Lung (tissue), 12 donors: ENCODE results near the gene THBD. TPM values are rescaled to one million over a fixed set of nuclear protein-coding genes. Genes with fewer than 3 reads are reported as not detected.

Source experiments
- ATAC-seq: fragments of 200-7000 bp; cut with Tn5 transposase; one replicate; pipeline ENCODE4 v1.9.1; 2020; ENCODE audit warnings: moderate number of reproducible peaks; ENCODE audit not compliant: insufficient read depth, low FRiP score
- DNase-seq, 3 donors: peaks; one replicate each; pipeline ENCODE4 v3.0.0-alpha.2; 2013 to 2017
- H3K27ac ChIP-seq, 2 donors: one replicate each; pipeline ENCODE4 v1.5.1; 2013; ENCODE audit warnings: mild to moderate bottlenecking in 2 of 2, moderate library complexity in 2 of 2, control low read depth in 1 of 2, inconsistent platforms in 1 of 2, low read depth in 1 of 2, low read length in 1 of 2
- H3K27me3 ChIP-seq, 3 donors: one replicate each; pipeline ENCODE4 v1.5.1; 2013; ENCODE audit warnings: low read length in 2 of 3; ENCODE audit not compliant: control insufficient read depth in 3 of 3, insufficient read depth in 3 of 3
- H3K36me3 ChIP-seq, 4 donors: one replicate each; pipeline ENCODE4 v1.5.1; 2013; ENCODE audit warnings: low read length in 4 of 4, mild to moderate bottlenecking in 1 of 4, moderate library complexity in 1 of 4; ENCODE audit not compliant: control insufficient read depth in 4 of 4, insufficient read depth in 4 of 4
- H3K4me1 ChIP-seq, 5 donors: one replicate each; pipeline ENCODE4 v1.5.1; 2013; ENCODE audit warnings: low read length in 5 of 5, mild to moderate bottlenecking in 2 of 5, moderate library complexity in 1 of 5; ENCODE audit not compliant: control insufficient read depth in 5 of 5, insufficient read depth in 5 of 5
- H3K4me3 ChIP-seq: one replicate; pipeline ENCODE4 v1.5.1; 2013; ENCODE audit warnings: mild to moderate bottlenecking, control low read depth, moderate library complexity
- H3K9ac ChIP-seq, 2 donors: one replicate each; pipeline ENCODE4 v1.5.1; 2013; ENCODE audit warnings: low read length in 2 of 2, control low read depth in 1 of 2; ENCODE audit not compliant: insufficient read depth in 1 of 2
- H3K9me3 ChIP-seq, 4 donors: one replicate each; pipeline ENCODE4 v1.5.1; 2013; ENCODE audit warnings: low read length in 3 of 4, mild to moderate bottlenecking in 1 of 4, moderate library complexity in 1 of 4; ENCODE audit not compliant: control insufficient read depth in 4 of 4, insufficient read depth in 3 of 4
- WGBS, 2 donors: extraction: QIAGEN DNeasy Blood & Tissue Kit; methylation state at CpG; one replicate each; pipeline ENCODE4 v1.1.7; 2013; 5-methylcytosine and 5-hydroxymethylcytosine counted together
- polyA plus RNA-seq, 2 donors: library from polyadenylated mRNA; stranded (reverse); fragments of 200-250 nt; gene quantifications; one replicate each; pipeline ENCODE4 v1.2.1, GENCODE V29; 2013
- total RNA-seq, 2 donors: library from RNA; depleted of rRNA in 1 of 2; stranded (reverse); fragments of >200 nt in 1 of 2; gene quantifications; one replicate each; pipeline ENCODE4 v1.2.1, GENCODE V29; 2014 to 2021
- TF ChIP-seq, protein P1 (sequence below): IDR thresholded peaks from 2 replicates; pipeline ENCODE4 v1.5.1; 2012; ENCODE audit warnings: mild to moderate bottlenecking; ENCODE audit errors: control extremely low read depth, extremely low read depth
- donor health status: control.
- donor health status: control.
- donor health status: Bipolar disorder and iron deficiency.
- donor health status: healthy.
- donor health status: DM: yes; HTN: yes; CAD: no.

THBD gene
- total and polyA plus RNA-seq, 4 donors = 23.6 to 101 (median 61.4) TPM

DNA sequence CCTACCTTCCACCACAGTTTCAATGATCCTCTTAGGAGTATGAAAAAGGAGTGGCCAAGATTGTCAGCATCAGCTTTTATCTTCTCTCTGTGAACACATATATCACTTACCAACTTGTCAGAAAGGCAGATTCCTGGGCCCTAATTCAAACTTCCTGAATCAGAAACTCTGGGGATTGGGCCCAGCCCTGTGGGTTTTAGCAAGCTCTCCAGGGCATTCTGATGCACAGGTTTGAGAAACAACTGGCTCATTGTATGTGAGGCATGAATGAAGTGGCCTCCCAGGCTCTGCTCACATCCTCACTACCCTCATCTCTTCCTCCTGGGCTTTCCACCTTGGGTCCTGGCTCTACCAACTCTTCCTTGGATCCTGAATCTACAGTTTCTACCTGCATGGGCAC is 13.2 kb upstream of the THBD start:
- peaks cover 8 to 86% (median 22%) of the 10 kb centered on the region in 5 donors for H3K4me1 ChIP-seq
- no peaks in the 10 kb centered on the region for H3K27me3 ChIP-seq
- no peak overlapping the region for H3K9ac ChIP-seq
- no peak overlapping the region for H3K4me3 ChIP-seq
- no peak for DNase-seq
- H3K36me3 ChIP-seq = no peaks in the 10 kb centered on the region
- no peak overlapping the region for H3K27ac ChIP-seq
- TF ChIP-seq, protein P1, sequence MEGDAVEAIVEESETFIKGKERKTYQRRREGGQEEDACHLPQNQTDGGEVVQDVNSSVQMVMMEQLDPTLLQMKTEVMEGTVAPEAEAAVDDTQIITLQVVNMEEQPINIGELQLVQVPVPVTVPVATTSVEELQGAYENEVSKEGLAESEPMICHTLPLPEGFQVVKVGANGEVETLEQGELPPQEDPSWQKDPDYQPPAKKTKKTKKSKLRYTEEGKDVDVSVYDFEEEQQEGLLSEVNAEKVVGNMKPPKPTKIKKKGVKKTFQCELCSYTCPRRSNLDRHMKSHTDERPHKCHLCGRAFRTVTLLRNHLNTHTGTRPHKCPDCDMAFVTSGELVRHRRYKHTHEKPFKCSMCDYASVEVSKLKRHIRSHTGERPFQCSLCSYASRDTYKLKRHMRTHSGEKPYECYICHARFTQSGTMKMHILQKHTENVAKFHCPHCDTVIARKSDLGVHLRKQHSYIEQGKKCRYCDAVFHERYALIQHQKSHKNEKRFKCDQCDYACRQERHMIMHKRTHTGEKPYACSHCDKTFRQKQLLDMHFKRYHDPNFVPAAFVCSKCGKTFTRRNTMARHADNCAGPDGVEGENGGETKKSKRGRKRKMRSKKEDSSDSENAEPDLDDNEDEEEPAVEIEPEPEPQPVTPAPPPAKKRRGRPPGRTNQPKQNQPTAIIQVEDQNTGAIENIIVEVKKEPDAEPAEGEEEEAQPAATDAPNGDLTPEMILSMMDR = no peak
- ATAC-seq = no peak
- H3K9me3 ChIP-seq = no peaks in the 10 kb centered on the region

DNA sequence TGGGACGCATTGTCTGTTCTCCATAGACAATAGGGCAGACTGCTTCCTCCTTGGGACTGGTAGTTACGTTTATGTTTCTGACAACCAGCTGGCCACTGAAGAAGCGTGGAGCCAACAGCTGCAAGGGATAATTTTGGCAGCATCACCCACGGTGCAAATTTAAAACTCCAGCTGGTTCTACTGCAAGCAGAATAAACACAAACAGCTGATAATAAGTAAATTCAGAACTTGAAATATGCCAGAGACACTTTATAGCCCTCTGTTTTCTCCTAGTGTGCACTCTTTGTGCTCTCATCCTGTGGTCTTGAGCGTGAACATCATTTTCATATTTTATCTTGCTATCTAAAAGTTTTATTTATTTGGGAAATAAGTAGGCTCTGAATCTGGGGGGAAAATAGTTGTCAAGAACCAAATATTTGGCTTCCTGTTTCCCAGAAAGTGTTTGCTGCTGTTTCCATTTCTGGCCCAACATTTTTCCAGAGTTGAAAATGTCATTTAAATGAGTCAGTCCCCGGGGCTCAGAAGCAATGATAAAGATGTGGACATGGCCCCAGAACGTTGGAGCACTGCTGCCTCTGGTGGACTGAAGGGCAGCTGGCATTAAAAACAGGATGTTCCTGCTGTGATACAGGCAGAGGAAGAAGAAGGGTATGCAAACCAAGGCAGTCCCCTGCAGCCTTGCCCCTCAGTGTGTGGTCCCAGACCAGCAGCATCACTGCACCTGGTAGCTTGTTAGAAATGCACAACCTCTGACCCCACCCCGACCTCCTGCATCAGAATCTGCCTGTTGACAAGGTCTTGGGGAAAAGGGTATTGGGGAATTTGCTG is 12.5 kb upstream of the THBD start:
- peak; percentile 76 for ATAC-seq
- H3K4me1 ChIP-seq = peaks cover 8 to 85% (median 22%) of the 10 kb centered on the region in 5 donors
- no peaks in the 10 kb centered on the region for H3K9me3 ChIP-seq
- H3K27me3 ChIP-seq = no peaks in the 10 kb centered on the region
- TF ChIP-seq, protein P1 = no peak
- no peak overlapping the region for H3K9ac ChIP-seq
- no peaks in the 10 kb centered on the region for H3K36me3 ChIP-seq
- 42 to 51% methylated on average over 8 of the region's 8 CpGs for WGBS, 2 donors
- H3K27ac ChIP-seq = peak overlapping the region; percentile 34 to 81
- no peak overlapping the region for H3K4me3 ChIP-seq
- peak; percentile 90 to 97 (median 95) for DNase-seq

DNA sequence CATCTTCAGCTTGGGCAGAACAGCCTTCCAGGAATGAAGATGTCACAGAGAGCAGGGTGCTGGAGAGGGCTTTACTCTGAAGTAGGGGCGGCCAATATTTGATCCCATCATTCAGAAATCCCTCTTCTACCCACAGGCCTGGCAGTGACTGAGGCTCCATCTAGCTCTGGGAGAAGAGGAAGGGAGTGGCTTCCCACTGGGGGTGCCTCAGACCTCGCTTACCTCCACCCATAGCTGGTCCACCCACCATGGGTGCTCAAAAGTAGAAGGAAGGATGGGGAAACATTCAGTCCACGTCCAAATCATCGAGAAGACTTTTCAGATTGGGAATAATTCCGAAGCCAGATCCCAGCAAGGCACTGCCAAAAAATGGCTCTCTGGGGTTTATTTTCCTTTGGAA is 11.8 kb upstream of the THBD start:
- WGBS, 2 donors = 59 to 75% methylated on average over 5 of the region's 5 CpGs
- TF ChIP-seq, protein P1 = no peak

DNA sequence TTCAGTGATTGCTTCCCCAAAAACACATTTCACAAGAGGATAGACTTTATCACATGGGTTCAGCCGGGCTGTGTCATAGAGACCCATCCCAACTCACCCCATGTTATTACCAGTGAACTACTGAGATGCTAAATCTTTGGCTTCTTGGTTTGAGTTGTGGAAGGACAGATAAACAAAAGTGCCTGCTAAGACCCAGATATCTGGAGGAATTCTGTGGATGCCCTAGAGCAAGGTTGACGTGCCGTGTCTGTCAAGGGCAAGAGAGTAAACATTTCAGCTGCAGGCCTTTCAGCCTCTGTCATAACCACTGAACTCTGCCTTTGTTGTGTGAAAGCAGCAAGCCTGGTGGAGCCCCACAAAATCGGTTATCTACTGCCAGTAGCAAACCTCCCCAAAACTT is 11.2 kb upstream of the THBD start:
- WGBS, 2 donors = 68 to 76% methylated on average over 4 of the region's 4 CpGs
- H3K36me3 ChIP-seq = no peaks in the 10 kb centered on the region
- ATAC-seq (no peak), DNase-seq (no peak)
- peak overlapping the region in 1 of 2 donors; percentile 34 for H3K27ac ChIP-seq
- H3K9me3 ChIP-seq = no peaks in the 10 kb centered on the region
- H3K27me3 ChIP-seq = no peaks in the 10 kb centered on the region
- H3K9ac ChIP-seq = no peak overlapping the region
- TF ChIP-seq, protein P1 = no peak
- H3K4me1 ChIP-seq = peaks cover 8 to 79% (median 18%) of the 10 kb centered on the region in 5 donors
- H3K4me3 ChIP-seq = no peak overlapping the region

More for the DNA sequence above, 11.8 kb upstream of the THBD start:
- Histone ChIP-seq H3K9ac (no peak overlapping the region), H3K9me3 (no peaks in the 10 kb centered on the region), H3K4me1 (peaks cover 8 to 82% (median 22%) of the 10 kb centered on the region in 5 donors), H3K4me3 (no peak overlapping the region), H3K27ac (peak overlapping the region; percentile 34 to 81), H3K27me3 (no peaks in the 10 kb centered on the region), H3K36me3 (no peaks in the 10 kb centered on the region)
- ATAC-seq = no peak
- DNase-seq = no peak
